Activated naive CD4-positive, alpha-beta T cell treated with anti-CD3 and anti-CD28 coated beads, Interleukin-2, amount 10 ng/mL, durations not matched to agents 7 days and 5 days (primary cell): ENCODE measurements around the gene ALCAM.
"Not testable (repeated sequence)": the region's sequence is repeated elsewhere in the genome, so short reads cannot be mapped to it uniquely, and the experiment has no call there.

ENCODE experiments used
- CTCF ChIA-PET: fragments of 350-600 bp; sonication (Branson Sonifier 250); formaldehyde crosslinking; loops from one replicate; lab custom pipeline; 2021; ENCODE audit warnings: antibody characterized with exemption; lab: Charles Lee
- DNase-seq: peaks from one replicate; pipeline ENCODE4 v3.0.0-alpha.2; 2020
- H3K27ac Mint-ChIP-seq: one replicate; pipeline ENCODE4 v1.8.0; 2021; ENCODE audit warnings: mild to moderate bottlenecking, moderate library complexity, mixed read lengths
- H3K27me3 Mint-ChIP-seq: one replicate; pipeline ENCODE4 v1.8.0; 2021; ENCODE audit warnings: mild to moderate bottlenecking, mixed read lengths
- H3K36me3 Mint-ChIP-seq: one replicate; pipeline ENCODE4 v1.8.0; 2021; ENCODE audit warnings: mixed read lengths
- H3K4me1 Mint-ChIP-seq: one replicate; pipeline ENCODE4 v1.8.0; 2021; ENCODE audit warnings: mixed read lengths
- H3K4me3 Mint-ChIP-seq: one replicate; pipeline ENCODE4 v1.8.0; 2021; ENCODE audit warnings: mild to moderate bottlenecking, moderate library complexity, mixed read lengths
- H3K9me3 Mint-ChIP-seq: one replicate; pipeline ENCODE4 v1.8.0; 2021; ENCODE audit warnings: mixed read lengths

The ALCAM gene

GRCh38 chr3:105388176-105388575 lies 21.5 kb downstream of the ALCAM start:
- no peak overlapping the region for H3K27ac Mint-ChIP-seq
- DNase-seq = no peak
- no peak overlapping the region for H3K4me3 Mint-ChIP-seq
- no peaks in the 10 kb centered on the region for H3K36me3 Mint-ChIP-seq
- H3K27me3 Mint-ChIP-seq = no peaks in the 10 kb centered on the region
- peaks cover 10% of the 10 kb centered on the region for H3K9me3 Mint-ChIP-seq
- peaks cover under 1% of the 10 kb centered on the region for H3K4me1 Mint-ChIP-seq
- CTCF ChIA-PET = no interaction called here

GRCh38 chr3:105389759-105390158 lies 23.1 kb downstream of the ALCAM start:
- H3K4me1 Mint-ChIP-seq, H3K27me3 Mint-ChIP-seq, H3K9me3 Mint-ChIP-seq, DNase-seq, H3K4me3 Mint-ChIP-seq, CTCF ChIA-PET, H3K36me3 Mint-ChIP-seq, H3K27ac Mint-ChIP-seq: not testable (repeated sequence)

GRCh38 chr3:105392598-105392997 lies 25.9 kb downstream of the ALCAM start:
- H3K9me3 Mint-ChIP-seq, H3K4me3 Mint-ChIP-seq, H3K27me3 Mint-ChIP-seq, H3K27ac Mint-ChIP-seq, H3K36me3 Mint-ChIP-seq, DNase-seq, CTCF ChIA-PET, H3K4me1 Mint-ChIP-seq: not testable (repeated sequence)

- Mint-ChIP-seq H3K4me1 (no peaks in the 10 kb centered on the region), H3K36me3 (no peaks in the 10 kb centered on the region), H3K4me3 (no peak overlapping the region), H3K9me3 (peaks cover 10% of the 10 kb centered on the region), H3K27me3 (no peaks in the 10 kb centered on the region), H3K27ac (no peak overlapping the region)
- CTCF ChIA-PET = no interaction called here
- no peak for DNase-seq
Observed at GRCh38 chr3:105394177-105394576, 27.5 kb downstream of the ALCAM start.

GRCh38 chr3:105397974-105398373 lies 31.3 kb downstream of the ALCAM start:
- no peak for DNase-seq
- Mint-ChIP-seq H3K27ac (no peak overlapping the region), H3K9me3 (no peaks in the 10 kb centered on the region), H3K27me3 (no peaks in the 10 kb centered on the region), H3K4me3 (no peak overlapping the region), H3K36me3 (no peaks in the 10 kb centered on the region), H3K4me1 (no peaks in the 10 kb centered on the region)
- CTCF ChIA-PET = no interaction called here

GRCh38 chr3:105398437-105398836 lies 31.7 kb downstream of the ALCAM start:
- Mint-ChIP-seq H3K9me3 (peaks cover under 1% of the 10 kb centered on the region), H3K27ac (no peak overlapping the region), H3K4me1 (no peaks in the 10 kb centered on the region), H3K27me3 (no peaks in the 10 kb centered on the region), H3K4me3 (no peak overlapping the region), H3K36me3 (no peaks in the 10 kb centered on the region)
- DNase-seq = no peak
- CTCF ChIA-PET = no interaction called here

GRCh38 chr3:105399062-105399461 lies 32.4 kb downstream of the ALCAM start:
- CTCF ChIA-PET = no interaction called here
- H3K36me3 Mint-ChIP-seq = no peaks in the 10 kb centered on the region
- no peaks in the 10 kb centered on the region for H3K4me1 Mint-ChIP-seq
- H3K9me3 Mint-ChIP-seq = peaks cover 7% of the 10 kb centered on the region
- DNase-seq = no peak
- no peak overlapping the region for H3K27ac Mint-ChIP-seq
- no peaks in the 10 kb centered on the region for H3K27me3 Mint-ChIP-seq
- H3K4me3 Mint-ChIP-seq = no peak overlapping the region

GRCh38 chr3:105399611-105400010 lies 32.9 kb downstream of the ALCAM start:
- Mint-ChIP-seq H3K27me3 (no peaks in the 10 kb centered on the region), H3K27ac (no peak overlapping the region), H3K4me3 (no peak overlapping the region), H3K36me3 (no peaks in the 10 kb centered on the region), H3K9me3 (peaks cover 7% of the 10 kb centered on the region), H3K4me1 (no peaks in the 10 kb centered on the region)
- CTCF ChIA-PET = no interaction called here
- DNase-seq = no peak

- Mint-ChIP-seq H3K36me3 (no peaks in the 10 kb centered on the region), H3K27ac (no peak overlapping the region), H3K27me3 (no peaks in the 10 kb centered on the region), H3K4me3 (no peak overlapping the region), H3K9me3 (peaks cover 7% of the 10 kb centered on the region), H3K4me1 (no peaks in the 10 kb centered on the region)
- CTCF ChIA-PET = no interaction called here
- no peak for DNase-seq
Observed at GRCh38 chr3:105401254-105401653, 34.5 kb downstream of the ALCAM start.

- no peak for DNase-seq
- Mint-ChIP-seq H3K27ac (no peak overlapping the region), H3K27me3 (no peaks in the 10 kb centered on the region), H3K4me3 (no peak overlapping the region), H3K4me1 (no peaks in the 10 kb centered on the region), H3K36me3 (no peaks in the 10 kb centered on the region), H3K9me3 (peaks cover 7% of the 10 kb centered on the region)
- CTCF ChIA-PET = no interaction called here
Observed at GRCh38 chr3:105401691-105402149, 35.0 kb downstream of the ALCAM start.

- Mint-ChIP-seq H3K36me3 (no peaks in the 10 kb centered on the region), H3K4me1 (no peaks in the 10 kb centered on the region), H3K27me3 (no peaks in the 10 kb centered on the region), H3K27ac (no peak overlapping the region), H3K9me3 (peaks cover 7% of the 10 kb centered on the region), H3K4me3 (no peak overlapping the region)
- DNase-seq = no peak
- CTCF ChIA-PET = no interaction called here
Observed at GRCh38 chr3:105402287-105402801, 35.6 kb downstream of the ALCAM start.

GRCh38 chr3:105403034-105403433 lies 36.3 kb downstream of the ALCAM start:
- not testable (repeated sequence) for H3K27me3 Mint-ChIP-seq, H3K4me1 Mint-ChIP-seq, H3K9me3 Mint-ChIP-seq, H3K36me3 Mint-ChIP-seq, H3K4me3 Mint-ChIP-seq, DNase-seq, H3K27ac Mint-ChIP-seq
- CTCF ChIA-PET = interaction anchor here (0.6 kb wide), 1 partner anchor 77 kb away, joined by 3 read pairs; no protein-coding TSS in a partner anchor

- Mint-ChIP-seq H3K4me3 (no peak overlapping the region), H3K27me3 (no peaks in the 10 kb centered on the region), H3K36me3 (no peaks in the 10 kb centered on the region), H3K27ac (no peak overlapping the region), H3K4me1 (no peaks in the 10 kb centered on the region), H3K9me3 (peaks cover 7% of the 10 kb centered on the region)
- CTCF ChIA-PET = no interaction called here
- DNase-seq = no peak
Observed at GRCh38 chr3:105406268-105406667, 39.6 kb downstream of the ALCAM start.

GRCh38 chr3:105409364-105409763 lies 42.7 kb downstream of the ALCAM start:
- CTCF ChIA-PET = interaction anchor here (0.7 kb wide), 1 partner anchor 109 kb away, joined by 3 read pairs; no protein-coding TSS in a partner anchor
- H3K9me3 Mint-ChIP-seq = no peaks in the 10 kb centered on the region
- H3K27me3 Mint-ChIP-seq = no peaks in the 10 kb centered on the region
- no peak overlapping the region for H3K27ac Mint-ChIP-seq
- H3K4me1 Mint-ChIP-seq = no peaks in the 10 kb centered on the region
- DNase-seq = no peak
- no peak overlapping the region for H3K4me3 Mint-ChIP-seq
- H3K36me3 Mint-ChIP-seq = no peaks in the 10 kb centered on the region

- H3K36me3 Mint-ChIP-seq = no peaks in the 10 kb centered on the region
- H3K27ac Mint-ChIP-seq = no peak overlapping the region
- no peaks in the 10 kb centered on the region for H3K9me3 Mint-ChIP-seq
- H3K4me3 Mint-ChIP-seq = no peak overlapping the region
- DNase-seq = no peak
- CTCF ChIA-PET = no interaction called here
- no peaks in the 10 kb centered on the region for H3K4me1 Mint-ChIP-seq
- H3K27me3 Mint-ChIP-seq = no peaks in the 10 kb centered on the region
Observed at GRCh38 chr3:105413343-105413887, 46.7 kb downstream of the ALCAM start.
